Measurements from ENCODE around the gene RTN4RL1. TPM values are rescaled to one million over a fixed set of nuclear protein-coding genes. Genes with fewer than 3 reads are reported as not detected.
A peak's percentile ranks its signal among the peaks of the same experiment; 100 is the strongest.

The RTN4RL1 gene
- total and polyA plus RNA-seq, 11 donors: 1.7 to 4.9 (median 2.7) TPM

DNA sequence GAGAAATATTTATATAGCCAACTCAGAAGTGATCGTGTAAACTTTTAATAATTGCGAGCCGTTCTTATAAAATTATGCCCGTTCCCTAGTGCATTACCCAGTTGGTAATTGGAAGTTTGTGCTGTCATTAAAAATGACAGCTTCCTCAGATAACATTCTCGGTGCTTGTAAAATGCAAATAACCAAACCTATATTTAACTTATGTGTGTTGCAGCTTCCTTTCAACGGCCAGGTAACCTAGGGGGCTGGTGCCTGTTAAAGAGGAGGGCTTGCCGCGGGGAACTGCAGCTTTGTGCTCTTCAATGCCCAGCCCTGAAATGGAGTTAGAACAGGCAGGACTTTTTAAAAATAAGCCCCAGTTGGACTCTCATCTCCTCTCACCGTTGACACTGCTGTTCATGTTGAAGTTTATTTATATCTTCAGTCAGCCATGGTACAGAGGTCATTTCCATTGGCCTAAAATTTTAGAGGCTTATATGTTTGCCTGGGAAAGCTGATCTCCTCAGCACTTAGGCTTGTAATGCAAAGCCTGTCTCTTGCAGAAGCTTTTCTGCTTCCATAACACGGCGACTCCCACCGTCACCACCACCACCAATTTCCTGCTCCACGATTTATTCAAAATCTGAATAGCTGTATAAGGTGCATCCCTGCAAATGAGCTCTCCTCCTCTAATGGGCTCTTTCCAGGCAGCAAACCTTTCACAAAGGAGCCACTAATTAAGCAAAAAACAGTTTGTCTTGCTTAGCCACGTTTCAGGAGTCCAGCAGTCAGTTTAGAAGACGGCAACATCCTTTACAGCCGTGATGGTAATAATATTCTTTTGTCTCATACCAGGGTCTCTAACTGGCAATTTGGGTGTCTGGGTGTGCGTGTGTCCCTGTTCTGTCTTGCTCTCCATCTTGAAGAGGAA lies 120.6 kb downstream of the RTN4RL1 start:
- H3K36me3 ChIP-seq: peaks cover 0 to 3% (median 0%) of the 10 kb centered on the region in 9 donors
- H3K27ac ChIP-seq: peak overlapping the region in 2 of 12 donors; percentile 3 to 8
- peaks cover 0 to 28% (median 10%) of the 10 kb centered on the region in 12 donors for H3K4me1 ChIP-seq
- ATAC-seq: peak in 1 of 4 donors; percentile 26
- H3K4me3 ChIP-seq: no peak overlapping the region
- TF ChIP-seq, protein P1, sequence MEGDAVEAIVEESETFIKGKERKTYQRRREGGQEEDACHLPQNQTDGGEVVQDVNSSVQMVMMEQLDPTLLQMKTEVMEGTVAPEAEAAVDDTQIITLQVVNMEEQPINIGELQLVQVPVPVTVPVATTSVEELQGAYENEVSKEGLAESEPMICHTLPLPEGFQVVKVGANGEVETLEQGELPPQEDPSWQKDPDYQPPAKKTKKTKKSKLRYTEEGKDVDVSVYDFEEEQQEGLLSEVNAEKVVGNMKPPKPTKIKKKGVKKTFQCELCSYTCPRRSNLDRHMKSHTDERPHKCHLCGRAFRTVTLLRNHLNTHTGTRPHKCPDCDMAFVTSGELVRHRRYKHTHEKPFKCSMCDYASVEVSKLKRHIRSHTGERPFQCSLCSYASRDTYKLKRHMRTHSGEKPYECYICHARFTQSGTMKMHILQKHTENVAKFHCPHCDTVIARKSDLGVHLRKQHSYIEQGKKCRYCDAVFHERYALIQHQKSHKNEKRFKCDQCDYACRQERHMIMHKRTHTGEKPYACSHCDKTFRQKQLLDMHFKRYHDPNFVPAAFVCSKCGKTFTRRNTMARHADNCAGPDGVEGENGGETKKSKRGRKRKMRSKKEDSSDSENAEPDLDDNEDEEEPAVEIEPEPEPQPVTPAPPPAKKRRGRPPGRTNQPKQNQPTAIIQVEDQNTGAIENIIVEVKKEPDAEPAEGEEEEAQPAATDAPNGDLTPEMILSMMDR (IDR thresholded peaks at IDR 0.05): no peak
- TF ChIP-seq POLR2A (IDR thresholded peaks at IDR 0.05): no peak
- H3K27me3 ChIP-seq: peaks cover 0 to 36% (median 9%) of the 10 kb centered on the region in 9 donors
- 60 to 65% (median 63%) methylated on average over 17 of the region's 17 CpGs for WGBS, 4 donors
- intact Hi-C loops (cut with DNase I): loop anchor here in 9 of 10 donors (5.0 to 10.0 kb wide), 7 partner anchors 123 to 380 kb away; partner anchors contain the start of genes OVCA2 (in 3 of the 9), RTN4RL1 (in 1 of the 9) and WDR81 (in 1 of the 9)
- DNase-seq: no peak
- no peaks in the 10 kb centered on the region for H3K9me3 ChIP-seq

DNA sequence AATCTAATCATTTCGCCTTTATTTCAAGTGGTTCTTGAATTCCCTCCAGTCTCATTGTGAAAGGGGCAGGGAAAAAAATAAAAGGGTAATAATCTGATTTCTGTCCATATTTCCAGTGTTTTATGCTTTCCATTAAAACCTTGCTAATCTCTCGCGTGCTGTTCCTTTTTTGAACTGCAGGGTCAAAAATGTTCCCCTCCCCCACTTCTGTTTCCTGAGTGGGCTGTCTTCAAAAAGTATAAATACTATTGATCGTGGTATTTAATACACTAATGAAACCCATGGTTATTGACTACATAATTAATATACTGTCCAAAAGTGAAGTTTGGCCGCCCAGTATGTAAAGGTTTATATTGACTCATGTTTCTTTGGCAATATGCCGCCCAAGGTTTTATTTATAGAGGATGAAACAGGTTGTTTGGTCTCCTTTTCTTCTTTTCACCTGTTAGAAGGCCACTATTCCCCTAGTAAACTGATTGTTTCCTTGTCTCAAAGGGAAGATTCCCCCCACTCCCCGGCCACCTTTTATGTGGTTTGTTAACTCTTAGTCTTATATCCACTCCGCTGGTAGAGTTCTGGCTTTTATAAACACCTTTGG lies 125.6 kb downstream of the RTN4RL1 start:
- DNase-seq (no peak), ATAC-seq (no peak)
- 89 to 94% (median 92%) methylated on average over 8 of the region's 8 CpGs for WGBS, 4 donors
- Histone ChIP-seq H3K4me1 (peaks cover 0 to 5% (median 0%) of the 10 kb centered on the region in 12 donors), H3K27ac (no peak overlapping the region), H3K27me3 (no peaks in the 10 kb centered on the region), H3K4me3 (no peak overlapping the region), H3K36me3 (peaks cover 0 to 53% (median 46%) of the 10 kb centered on the region in 9 donors), H3K9me3 (no peaks in the 10 kb centered on the region)
- no peak for TF ChIP-seq POLR2A (IDR thresholded peaks at IDR 0.05)
- TF ChIP-seq, protein P1 (IDR thresholded peaks at IDR 0.05): peak in 1 of 12 donors; percentile 11
- intact Hi-C loops (cut with DNase I): loop anchor here in 1 of 10 donors (10.0 kb wide), 1 partner anchor 385 kb away; no protein-coding TSS in a partner anchor

DNA sequence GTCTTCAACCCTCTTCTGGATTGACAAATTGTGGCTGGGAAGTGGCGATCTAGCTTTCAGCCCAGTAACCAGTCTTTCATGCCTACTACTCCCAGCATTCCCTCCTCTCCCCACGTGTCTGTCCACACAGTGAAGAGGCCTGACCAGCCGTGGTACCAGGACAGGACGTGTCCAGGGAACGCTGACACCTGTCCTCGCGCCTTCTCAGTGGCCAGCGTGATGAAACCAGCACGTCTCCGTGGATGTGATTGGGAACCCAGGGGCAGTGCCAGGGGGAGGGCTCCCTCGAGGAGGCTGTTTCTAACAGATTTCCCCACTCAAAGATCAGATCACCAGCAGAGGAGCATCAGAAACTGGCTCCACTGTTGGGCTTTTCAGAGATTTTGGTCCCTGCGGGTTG lies 126.3 kb downstream of the RTN4RL1 start:
- Histone ChIP-seq H3K4me1 (no peaks in the 10 kb centered on the region), H3K27ac (no peak overlapping the region), H3K4me3 (no peak overlapping the region), H3K27me3 (no peaks in the 10 kb centered on the region), H3K36me3 (peaks cover 0 to 59% (median 52%) of the 10 kb centered on the region in 9 donors), H3K9me3 (no peaks in the 10 kb centered on the region)
- intact Hi-C loops (cut with DNase I): loop anchor here in 1 of 10 donors (10.0 kb wide), 1 partner anchor 386 kb away; no protein-coding TSS in a partner anchor
- 92 to 94% (median 93%) methylated on average over 12 of the region's 12 CpGs for WGBS, 4 donors
- ATAC-seq: no peak
- TF ChIP-seq, protein P1 (IDR thresholded peaks at IDR 0.05): no peak
- TF ChIP-seq POLR2A (IDR thresholded peaks at IDR 0.05): no peak
- no peak for DNase-seq

- TF ChIP-seq, protein P1 (IDR thresholded peaks at IDR 0.05): no peak
- no peak for TF ChIP-seq POLR2A (IDR thresholded peaks at IDR 0.05)
- Histone ChIP-seq H3K4me3 (no peak overlapping the region), H3K36me3 (peaks cover 0 to 65% (median 57%) of the 10 kb centered on the region in 9 donors), H3K27me3 (no peaks in the 10 kb centered on the region), H3K4me1 (no peaks in the 10 kb centered on the region), H3K27ac (no peak overlapping the region), H3K9me3 (no peaks in the 10 kb centered on the region)
- DNase-seq (no peak), ATAC-seq (peak in 1 of 4 donors; percentile 20)
- intact Hi-C loops (cut with DNase I): loop anchor here in 1 of 10 donors (10.0 kb wide), 1 partner anchor 386 kb away; no protein-coding TSS in a partner anchor
- WGBS, 4 donors: 93 to 95% (median 94%) methylated on average over 17 of the region's 17 CpGs
These were observed 126.8 kb downstream of the RTN4RL1 start for GRCh38 chr17:1898332-1898731.

Data from heart left ventricle (tissue), 16 donors.